K562 (cell line): Measurements from ENCODE around the gene SPINT3. TPM values are rescaled to one million over a fixed set of nuclear protein-coding genes. Genes with fewer than 3 reads are reported as not detected.
A peak's percentile ranks its signal among the peaks of the same experiment; 100 is the strongest.

ENCODE experiments used
- ATAC-seq: fragments of 200-7000 bp; cut with Tn5 transposase; 3 replicates; pipeline ENCODE4 v1.9.1; 2020; ENCODE audit warnings: moderate library complexity
- BruUV-seq: library from RNA; stranded (reverse); fragments of 400-500 nt; replicated peaks from 2 replicates; lab custom pipeline; 2021; lab: Mats Ljungman, UMichigan
- CTCF ChIA-PET: fragments of 300-600 bp; formaldehyde crosslinking; extraction: SDS; loops from one replicate; lab custom pipeline; 2021; ENCODE audit warnings: low intra/inter-chr PET ratio; lab: Yijun Ruan, JAX
- POLR2A ChIA-PET: fragments of 300-600, 350-650 bp; sonication (Branson Sonifier 250); formaldehyde crosslinking; extraction: SDS; loops from one replicate; lab custom pipeline; 2021; ENCODE audit warnings: antibody characterized with exemption, inconsistent platforms; lab: Yijun Ruan, JAX
- DNase-seq, 4 experiments: peaks; one replicate each; pipeline versions ENCODE4 v3.0.0 to v3.0.0-alpha.2; 2011 to 2018; ENCODE audit warnings: low spot score in 3 of 4, mixed read lengths in 3 of 4; ENCODE audit errors: extremely low read depth in 1 of 4
- FAIRE-seq: peaks from 2 replicates; lab custom pipeline; 2011; peaks lifted over from hg19 to GRCh38; lab: Jason Lieb, UNC
- H2AFZ ChIP-seq: 2 replicates; pipeline ENCODE4 v1.6.0; 2011; ENCODE audit warnings: low read depth, low read length, control low read depth, inconsistent platforms
- H3K27ac ChIP-seq: fragments of 200-600 bp; 3 replicates; pipeline ENCODE4 v1.8.0; 2011; ENCODE audit warnings: low read depth, mild to moderate bottlenecking, control low read depth, inconsistent platforms, low read length, moderate library complexity, mixed read lengths; ENCODE audit errors: extremely low read depth
- H3K27me3 ChIP-seq, 2 experiments: fragments of 300-600 bp in 1 of 2; 2 replicates in 1 of 2; 3 replicates in 1 of 2; pipeline versions ENCODE4 v1.6.0 to v1.8.0; 2011; ENCODE audit warnings: inconsistent platforms in 2 of 2, low read length in 2 of 2, mild to moderate bottlenecking in 1 of 2, mixed read lengths in 1 of 2, moderate library complexity in 1 of 2; ENCODE audit not compliant: control insufficient read depth in 2 of 2, insufficient read depth in 2 of 2
- H3K36me3 ChIP-seq: fragments of 300-600 bp; 3 replicates; pipeline ENCODE4 v1.8.0; 2011; ENCODE audit warnings: mild to moderate bottlenecking, low read length, inconsistent platforms; ENCODE audit not compliant: control insufficient read depth, insufficient read depth
- H3K4me1 ChIP-seq, 2 experiments: fragments of 200-600 bp in 1 of 2; replicated peaks in 1 of 2; 2 replicates in 1 of 2; 3 replicates in 1 of 2; pipeline versions ENCODE4 v1.5.1 to v1.8.0; 2011; ENCODE audit warnings: inconsistent platforms in 2 of 2, low read length in 2 of 2, mild to moderate bottlenecking in 1 of 2, mixed read lengths in 1 of 2, moderate library complexity in 1 of 2; ENCODE audit not compliant: control insufficient read depth in 2 of 2, insufficient read depth in 2 of 2
- H3K4me2 ChIP-seq: 2 replicates; pipeline ENCODE4 v1.6.1; 2011; ENCODE audit warnings: low read length, control low read depth, inconsistent platforms, mixed read lengths; ENCODE audit not compliant: insufficient read depth
- H3K4me3 ChIP-seq: fragments of 200-600 bp; sonication (generic), shearing (Covaris generic); 2 replicates; pipeline ENCODE4 v1.5.1; 2016; ENCODE audit warnings: control low read depth, inconsistent platforms
- H3K79me2 ChIP-seq: fragments of 200-600 bp; 3 replicates; pipeline ENCODE4 v1.8.0; 2011; ENCODE audit warnings: low read length, inconsistent platforms; ENCODE audit not compliant: control insufficient read depth, insufficient read depth
- H3K9ac ChIP-seq, 2 experiments: 2 replicates each; pipeline versions ENCODE4 v1.6.0 to v1.6.1; 2011; ENCODE audit warnings: low read depth in 2 of 2, low read length in 2 of 2, control low read depth in 1 of 2, inconsistent platforms in 1 of 2, mild to moderate bottlenecking in 1 of 2, mixed read lengths in 1 of 2; ENCODE audit not compliant: insufficient read depth in 1 of 2
- H3K9me1 ChIP-seq: one replicate; pipeline ENCODE4 v1.6.0; 2011; ENCODE audit warnings: inconsistent platforms, mild to moderate bottlenecking, low read length, moderate library complexity; ENCODE audit not compliant: control insufficient read depth, insufficient read depth
- H3K9me3 ChIP-seq: replicated peaks from 2 replicates; pipeline ENCODE4 v1.5.1; 2011; ENCODE audit warnings: low read depth, low read length, inconsistent platforms; ENCODE audit not compliant: control insufficient read depth, insufficient read depth
- H4K20me1 ChIP-seq: replicated peaks from 2 replicates; pipeline ENCODE4 v1.6.1; 2011; ENCODE audit warnings: low read length, inconsistent platforms, mixed read lengths; ENCODE audit not compliant: control insufficient read depth, insufficient read depth
- PML ChIP-seq: IDR thresholded peaks from 2 replicates; pipeline ENCODE4 v1.6.1; 2012; ENCODE audit warnings: low read length, inconsistent platforms
- SRF ChIP-seq, 2 experiments: fragments of 250-450, 450-650 bp in 1 of 2; sonication (Bioruptor Pico) in 1 of 2; sonication (generic) in 1 of 2; formaldehyde crosslinking; IDR thresholded peaks; 2 replicates each; pipeline versions ENCODE4 v1.5.0 to v1.5.1; 2020 to 2022; ENCODE audit warnings: mild to moderate bottlenecking in 1 of 2, missing genetic modification reagents in 1 of 2
- WGBS: fragments of 100-300 bp; shearing (Covaris generic); methylation state at CpG from one replicate; pipeline ENCODE4 v1.1.6; 2016; ENCODE audit warnings: low coverage, mixed read lengths; ENCODE audit not compliant: insufficient coverage; ENCODE audit errors: missing lambda C conversion rate; 5-methylcytosine and 5-hydroxymethylcytosine counted together
- in situ Hi-C: fragments of 300-500 bp; cut with MboI; formaldehyde crosslinking; loops from 4 replicates; pipeline ENCODE4 v1.15.0; 2018; ENCODE audit warnings: inconsistent platforms, mixed read lengths
- intact Hi-C: fragments of 100-400 bp; cut with micrococcal nuclease; formaldehyde crosslinking; loops from 2 replicates; pipeline ENCODE4 v1.14.2; 2022
- polyA plus RNA-seq, 8 experiments: library from polyadenylated mRNA; depleted of rRNA in 4 of 8; stranded (reverse) in 5 of 8; unstranded in 3 of 8; fragments of >200 nt; fragmentation: Nextera tagmentation in 2 of 8; fragmentation: Illumina TruSeq in 1 of 8; extraction: Ambion mirVana in 2 of 8; extraction: Trizol in 1 of 8; gene quantifications; 2 replicates each; pipeline versions ENCODE4 v1.2.1 to v1.2.3, GENCODE V29; 2011 to 2014; ENCODE audit warnings: inconsistent platforms in 1 of 8, missing spikeins in 1 of 8
- total RNA-seq, 7 experiments: library from RNA; depleted of rRNA in 6 of 7; stranded (reverse); fragments of >200 nt in 6 of 7; fragmentation: Illumina TruSeq in 2 of 7; extraction: Trizol in 2 of 7; gene quantifications; 2 replicates each; pipeline versions ENCODE4 v1.2.1 to v1.2.3, GENCODE V29; 2011 to 2021; ENCODE audit warnings: low replicate concordance in 1 of 7
- TF ChIP-seq, protein P1 (sequence below), 2 experiments: IDR thresholded peaks in 1 of 2; conservative IDR thresholded peaks in 1 of 2; 2 replicates each; pipeline ENCODE4 v1.6.1; 2016; ENCODE audit warnings: low read depth in 2 of 2, mild to moderate bottlenecking in 1 of 2, missing compliant biosample characterization in 1 of 2, missing genetic modification characterization in 1 of 2, moderate library complexity in 1 of 2

The SPINT3 gene
- total and polyA plus RNA-seq, 9 of the 15 experiments (the other 6 are each of a cell fraction or from before 2014, with no cell fraction given): not detected

DNA sequence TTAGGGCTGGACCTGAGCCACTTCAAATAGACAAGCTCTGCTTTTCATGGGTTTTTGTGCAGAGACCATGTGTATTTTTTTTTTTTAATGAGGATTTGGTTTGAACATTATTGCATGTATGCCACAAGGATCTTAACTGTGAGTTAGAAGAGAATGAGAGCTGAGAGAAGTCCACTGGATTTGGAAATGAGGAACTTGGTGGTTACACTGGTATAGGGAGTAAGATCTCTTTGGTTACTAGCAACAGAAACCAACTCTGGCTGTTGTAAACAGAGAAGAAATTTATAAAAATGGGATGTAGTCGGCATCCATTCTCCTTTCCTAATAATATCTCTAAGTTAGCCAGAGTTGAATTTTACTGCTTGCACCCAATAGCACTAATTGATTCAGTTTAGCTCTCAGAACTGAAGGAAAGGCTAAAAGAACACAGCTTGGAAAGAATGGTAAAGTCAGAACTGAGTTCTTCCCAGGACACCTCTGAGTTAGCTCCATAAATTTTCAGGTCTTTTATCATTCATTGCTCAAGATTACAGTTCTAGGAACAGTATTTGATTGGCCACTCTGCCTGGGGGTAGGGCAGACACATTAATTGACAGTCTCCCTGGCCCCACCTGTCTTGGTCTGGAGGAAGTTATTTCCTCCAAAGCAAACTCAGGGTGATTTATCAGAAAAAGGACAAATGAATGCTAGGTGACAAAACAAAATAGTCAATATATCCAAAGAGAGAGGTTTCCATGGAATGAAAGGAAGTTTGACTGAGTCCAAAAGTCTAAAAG is 49.7 kb downstream of the SPINT3 start:
- no peak overlapping the region for H3K27ac ChIP-seq
- intact Hi-C loops: no loop called here
- CTCF ChIA-PET: no interaction called here

More for the DNA sequence above, 49.7 kb downstream of the SPINT3 start:
- Histone ChIP-seq H3K9me1 (peaks cover 2% of the 10 kb centered on the region), H3K9ac (no peak overlapping the region), H3K4me1 (peaks cover 0 to 15% of the 10 kb centered on the region in 2 experiments; a peak in 2 of 5 replicates), H3K4me3 (no peak overlapping the region), H3K4me2 (no peak overlapping the region)
- WGBS: 0% methylated on average over 1 of the region's 1 CpG
- POLR2A ChIA-PET: interaction anchor here (0.6 to 1.2 kb wide), 4 partner anchors 12 to 340 kb away, joined by 3 to 4 read pairs (median 3); partner anchors contain the start of gene SYS1
- TF ChIP-seq PML (no peak), SRF (CRISPR knock-in tag; IDR thresholded peaks at IDR 0.05) (no peak)
- TF ChIP-seq, protein P1, sequence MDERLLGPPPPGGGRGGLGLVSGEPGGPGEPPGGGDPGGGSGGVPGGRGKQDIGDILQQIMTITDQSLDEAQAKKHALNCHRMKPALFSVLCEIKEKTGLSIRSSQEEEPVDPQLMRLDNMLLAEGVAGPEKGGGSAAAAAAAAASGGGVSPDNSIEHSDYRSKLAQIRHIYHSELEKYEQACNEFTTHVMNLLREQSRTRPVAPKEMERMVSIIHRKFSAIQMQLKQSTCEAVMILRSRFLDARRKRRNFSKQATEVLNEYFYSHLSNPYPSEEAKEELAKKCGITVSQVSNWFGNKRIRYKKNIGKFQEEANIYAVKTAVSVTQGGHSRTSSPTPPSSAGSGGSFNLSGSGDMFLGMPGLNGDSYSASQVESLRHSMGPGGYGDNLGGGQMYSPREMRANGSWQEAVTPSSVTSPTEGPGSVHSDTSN (CRISPR knock-in tag; IDR thresholded peaks at IDR 0.05; ENCODE audit: low read depth): no peak
- TF ChIP-seq, protein P1 (tag; conservative IDR thresholded peaks at IDR 0.05; ENCODE audit: low read depth): peak; percentile 20
- TF ChIP-seq, all 486 proteins: peak for 1
- Histone ChIP-seq H3K79me2 (no peaks in the 10 kb centered on the region), H2AFZ (no peak overlapping the region), H3K36me3 (no peaks in the 10 kb centered on the region), H3K9me3 (no peaks in the 10 kb centered on the region), H4K20me1 (no peaks in the 10 kb centered on the region), H3K27me3 (peaks cover 20 to 25% of the 10 kb centered on the region in 2 experiments; a peak in 4 of 5 replicates)
- no peak for DNase-seq
- ATAC-seq: no peak
- in situ Hi-C loops: no loop called here
- no peak for FAIRE-seq
- no TSS peak for BruUV-seq
